GM18505 (cell line): ENCODE data around the gene CAMK2D.

Experiments used
- ATAC-seq: cut with Tn5 transposase; IDR thresholded peaks from one replicate; pipeline ENCODE4 v1.9.1; 2021; ENCODE audit not compliant: unreplicated experiment
- POLR2A ChIP-seq: IDR thresholded peaks from 4 replicates; pipeline ENCODE4 v1.6.1; 2011; ENCODE audit warnings: borderline replicate concordance; ENCODE audit not compliant: insufficient read depth, insufficient read length; ENCODE audit errors: extremely low read depth

Gene CAMK2D

GRCh38 chr4:113495790-113496189 is 265.7 kb downstream of the CAMK2D start:
- ATAC-seq: no peak
- TF ChIP-seq POLR2A: no peak

- no peak for ATAC-seq
These were observed 278.4 kb downstream of the CAMK2D start for GRCh38 chr4:113483131-113483530.

DNA sequence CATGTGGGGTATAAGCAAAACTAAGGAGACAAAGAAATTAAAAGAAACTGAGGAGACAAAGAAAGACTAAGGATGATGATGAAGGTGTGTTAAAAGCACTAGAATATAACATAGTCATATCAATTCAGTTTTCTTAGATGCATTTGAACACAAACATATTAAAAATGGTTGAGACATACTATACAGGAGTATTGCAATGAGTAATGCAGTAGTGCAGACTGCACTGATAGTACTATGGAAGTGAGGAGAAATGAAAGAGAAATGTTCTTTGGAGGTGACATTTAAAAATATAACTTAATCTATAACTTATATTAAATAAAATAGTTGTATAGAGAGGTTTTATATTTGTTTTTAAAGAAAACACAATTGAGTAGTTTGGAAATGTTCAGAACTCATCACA is 279.2 kb downstream of the CAMK2D start:
- ATAC-seq: no peak
- no peak for TF ChIP-seq POLR2A

More at GRCh38 chr4:113483131-113483530, 278.4 kb downstream of the CAMK2D start:
- no peak for TF ChIP-seq POLR2A

DNA sequence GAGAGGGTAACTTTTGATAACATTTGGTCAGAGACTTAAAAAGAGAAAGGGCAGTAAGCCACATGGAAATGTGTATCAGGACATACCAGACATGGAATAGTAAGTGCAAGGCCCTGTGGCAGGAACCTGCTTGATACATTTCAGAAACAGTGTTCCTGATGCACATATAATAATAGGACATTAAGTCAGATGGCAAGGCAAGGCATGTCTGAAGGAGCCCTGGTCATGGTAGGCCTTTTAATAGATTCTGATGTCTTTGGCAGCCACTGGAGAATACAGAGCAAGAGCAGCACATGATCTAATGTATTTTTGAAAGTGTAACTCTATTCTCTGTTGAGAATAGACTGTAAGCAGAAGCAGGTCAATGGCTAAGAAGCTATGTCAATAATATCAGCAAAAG is 279.7 kb downstream of the CAMK2D start:
- ATAC-seq: no peak
- TF ChIP-seq POLR2A: no peak

GRCh38 chr4:113480109-113480508 is 281.4 kb downstream of the CAMK2D start:
- ATAC-seq: no peak
- no peak for TF ChIP-seq POLR2A

DNA sequence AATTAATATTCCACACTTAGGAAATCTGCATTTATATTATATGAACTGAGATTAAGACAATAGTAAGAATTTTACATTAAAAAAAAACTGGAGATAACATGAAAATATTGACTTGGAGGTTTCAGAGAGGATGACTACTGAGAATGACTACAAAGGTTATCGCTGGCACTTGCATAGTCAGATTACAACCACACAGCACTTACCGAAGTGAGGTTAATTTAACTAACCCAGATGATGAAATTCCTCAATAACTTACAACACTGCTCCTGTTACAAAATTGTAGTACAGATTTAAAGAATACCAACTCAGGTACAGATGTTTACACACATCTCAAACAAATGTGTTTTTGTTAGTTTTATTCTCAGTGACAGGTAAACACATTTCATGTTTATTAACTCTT is 283.5 kb downstream of the CAMK2D start:
- no peak for ATAC-seq
- TF ChIP-seq POLR2A: no peak

DNA sequence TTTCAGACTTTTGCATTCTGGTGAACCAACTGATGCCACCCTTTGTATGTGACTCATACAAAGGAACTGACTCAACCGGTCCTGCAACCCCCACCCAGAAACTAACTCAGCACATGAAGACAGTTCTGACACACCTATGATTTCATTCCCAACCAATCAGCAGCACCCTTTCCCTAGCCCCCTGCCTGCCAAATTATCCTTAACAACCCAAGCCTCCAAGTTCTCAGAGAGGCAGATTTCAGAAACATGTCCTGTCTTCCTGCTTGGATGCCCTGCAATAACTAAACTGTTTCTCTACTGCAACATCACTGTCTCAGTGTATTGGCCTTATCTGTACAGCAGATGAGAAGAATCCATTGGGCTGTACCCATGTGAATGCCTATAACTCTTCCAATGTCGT is 284.7 kb downstream of the CAMK2D start:
- no peak for ATAC-seq
- no peak for TF ChIP-seq POLR2A

DNA sequence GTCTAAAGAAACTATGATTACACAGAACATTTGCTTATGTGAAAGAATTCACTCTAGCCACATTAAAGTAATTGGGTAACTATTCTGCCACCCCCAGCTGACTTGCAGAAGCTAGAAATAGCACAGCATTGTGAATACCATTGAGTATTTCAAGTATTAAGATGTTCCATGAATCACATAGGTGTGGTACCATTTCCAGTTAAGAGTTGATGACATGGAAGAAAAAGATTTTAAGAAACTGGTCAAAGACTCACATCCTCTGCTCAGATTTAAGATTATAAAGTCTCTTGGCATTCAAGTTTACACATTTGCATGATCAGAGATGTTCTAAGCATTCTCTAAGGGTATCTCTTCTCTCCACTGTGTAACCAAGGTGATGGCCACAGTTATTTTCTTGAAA is 287.5 kb downstream of the CAMK2D start:
- ATAC-seq: no peak
- no peak for TF ChIP-seq POLR2A

- no peak for TF ChIP-seq POLR2A
These were observed 288.7 kb downstream of the CAMK2D start for GRCh38 chr4:113472864-113473263.

GRCh38 chr4:113471146-113471860 is 290.2 kb downstream of the CAMK2D start:
- no peak for ATAC-seq

More at GRCh38 chr4:113472864-113473263, 288.7 kb downstream of the CAMK2D start:
- ATAC-seq: no peak

GRCh38 chr4:113469926-113470325 is 291.6 kb downstream of the CAMK2D start:
- TF ChIP-seq POLR2A: no peak
- ATAC-seq: no peak

More at GRCh38 chr4:113471146-113471860, 290.2 kb downstream of the CAMK2D start:
- TF ChIP-seq POLR2A: no peak

- no peak for TF ChIP-seq POLR2A
- ATAC-seq: no peak
These were observed 292.5 kb downstream of the CAMK2D start for GRCh38 chr4:113469023-113469390.

- no peak for TF ChIP-seq POLR2A
- ATAC-seq: no peak
These were observed 293.1 kb downstream of the CAMK2D start for GRCh38 chr4:113468165-113469022.

DNA sequence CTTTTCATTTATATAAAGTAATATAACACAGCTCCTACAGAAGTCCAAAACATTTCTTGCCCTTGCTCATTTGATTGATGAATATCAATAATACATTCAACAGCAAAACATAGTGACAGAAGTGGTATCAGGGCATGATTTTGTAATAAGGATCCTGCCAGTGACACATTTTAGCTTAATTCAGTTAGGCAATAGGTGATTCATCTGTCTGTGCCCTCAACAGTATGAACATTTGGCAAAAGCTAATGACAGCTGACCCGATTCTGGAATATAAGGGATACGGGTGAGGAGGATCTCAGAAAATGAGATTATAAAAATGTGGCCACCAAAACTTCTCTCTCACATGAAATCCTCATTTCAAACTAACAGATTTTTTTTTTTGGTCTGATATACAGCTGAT is 294.0 kb downstream of the CAMK2D start:
- TF ChIP-seq POLR2A: no peak
- no peak for ATAC-seq
